HEK293 (cell line): ENCODE data around the gene RSRP1.

ENCODE experiments used
- CTCF ChIA-PET: fragments of 350-600 bp; formaldehyde crosslinking; extraction: SDS; loops from one replicate; lab custom pipeline; 2021; ENCODE audit warnings: antibody characterized with exemption; lab: Yijun Ruan, JAX
- POLR2A ChIA-PET: fragments of 300-600 bp; formaldehyde crosslinking; extraction: SDS; loops from one replicate; lab custom pipeline; 2020; ENCODE audit warnings: antibody characterized with exemption, inconsistent platforms; lab: Yijun Ruan, JAX
- H3K27ac ChIP-seq: fragments of 200-500 bp; sonication (Bioruptor generic); 2 replicates; pipeline ENCODE4 v1.5.1; 2014; ENCODE audit warnings: low read depth, low read length, control low read depth, inconsistent platforms; ENCODE audit errors: extremely low read depth
- H3K36me3 ChIP-seq, 2 experiments: fragments of 200-500 bp in 1 of 2; sonication (Bioruptor generic) in 1 of 2; 1 replicate in 1 of 2; 2 replicates in 1 of 2; pipeline ENCODE4 v1.5.1; 2014 to 2017; ENCODE audit warnings: inconsistent platforms in 2 of 2, low read length in 2 of 2; ENCODE audit not compliant: control insufficient read depth in 2 of 2, insufficient read depth in 1 of 2
- H3K4me1 ChIP-seq: fragments of 200-500 bp; sonication (Bioruptor generic); 2 replicates; pipeline ENCODE4 v1.5.1; 2014; ENCODE audit warnings: mild to moderate bottlenecking, low read length, inconsistent platforms; ENCODE audit not compliant: control insufficient read depth, insufficient read depth
- H3K4me3 ChIP-seq: 2 replicates; pipeline ENCODE4 v1.5.1; 2011; ENCODE audit warnings: low read depth, mild to moderate bottlenecking, control low read depth, low read length, moderate library complexity
- H3K9me3 ChIP-seq: fragments of 200-500 bp; sonication (Bioruptor generic); 2 replicates; pipeline ENCODE4 v1.5.1; 2014; ENCODE audit warnings: low read depth, low read length, inconsistent platforms; ENCODE audit not compliant: control insufficient read depth, insufficient read depth
- GFI1B ChIP-seq: fragments of 450-650 bp; formaldehyde crosslinking; IDR thresholded peaks from 2 replicates; pipeline ENCODE4 v1.5.1; 2016; ENCODE audit warnings: missing biosample characterization, missing genetic modification characterization
- GLIS1 ChIP-seq: fragments of 450-650 bp; formaldehyde crosslinking; IDR thresholded peaks from 2 replicates; pipeline ENCODE4 v1.5.1; 2016; ENCODE audit warnings: missing biosample characterization, missing genetic modification characterization
- HOXD13 ChIP-seq: sonication (generic); formaldehyde crosslinking; IDR thresholded peaks from 2 replicates; pipeline ENCODE4 v1.8.0; 2022; ENCODE audit warnings: missing genetic modification reagents, borderline replicate concordance
- KLF1 ChIP-seq: fragments of 450-650 bp; formaldehyde crosslinking; IDR thresholded peaks from 2 replicates; pipeline ENCODE4 v1.5.1; 2016; ENCODE audit warnings: missing biosample characterization, missing genetic modification characterization
- YY2 ChIP-seq: fragments of 450-650 bp; formaldehyde crosslinking; IDR thresholded peaks from 2 replicates; pipeline ENCODE4 v1.5.1; 2016; ENCODE audit warnings: missing biosample characterization, missing genetic modification characterization
- ZBTB21 ChIP-seq: fragments of 450-650 bp; formaldehyde crosslinking; IDR thresholded peaks from 2 replicates; pipeline ENCODE4 v1.5.1; 2017; ENCODE audit warnings: missing biosample characterization, missing genetic modification characterization
- ZFP3 ChIP-seq: fragments of 450-650 bp; formaldehyde crosslinking; IDR thresholded peaks from 2 replicates; pipeline ENCODE4 v1.5.1; 2016; ENCODE audit warnings: low read depth, missing biosample characterization, missing genetic modification characterization
- ZFP37 ChIP-seq: fragments of 450-650 bp; formaldehyde crosslinking; IDR thresholded peaks from 2 replicates; pipeline ENCODE4 v1.5.1; 2016; ENCODE audit warnings: missing biosample characterization, missing genetic modification characterization
- ZNF133 ChIP-seq: fragments of 450-650 bp; formaldehyde crosslinking; IDR thresholded peaks from 2 replicates; pipeline ENCODE4 v1.5.1; 2016; ENCODE audit warnings: missing biosample characterization, missing genetic modification characterization
- ZNF2 ChIP-seq: fragments of 450-650 bp; formaldehyde crosslinking; IDR thresholded peaks from 2 replicates; pipeline ENCODE4 v1.5.1; 2016; ENCODE audit warnings: missing biosample characterization, missing genetic modification characterization
- ZNF202 ChIP-seq: fragments of 450-650 bp; formaldehyde crosslinking; IDR thresholded peaks from 2 replicates; pipeline ENCODE4 v1.5.1; 2016; ENCODE audit warnings: missing biosample characterization, missing genetic modification characterization, borderline replicate concordance
- ZNF501 ChIP-seq: fragments of 450-650 bp; formaldehyde crosslinking; IDR thresholded peaks from 2 replicates; pipeline ENCODE4 v1.5.1; 2016; ENCODE audit warnings: missing biosample characterization, missing genetic modification characterization
- ZNF660 ChIP-seq: fragments of 450-650 bp; IDR thresholded peaks from 2 replicates; pipeline ENCODE4 v1.5.1; 2018; ENCODE audit warnings: missing biosample characterization, mild to moderate bottlenecking, missing genetic modification characterization
- ZNF664 ChIP-seq: fragments of 450-650 bp; formaldehyde crosslinking; IDR thresholded peaks from 2 replicates; pipeline ENCODE4 v1.5.1; 2016; ENCODE audit warnings: missing biosample characterization, missing genetic modification characterization
- ZNF707 ChIP-seq: fragments of 450-650 bp; formaldehyde crosslinking; IDR thresholded peaks from 2 replicates; pipeline ENCODE4 v1.5.1; 2016; ENCODE audit warnings: missing biosample characterization, missing genetic modification characterization
- ZNF777 ChIP-seq: fragments of 450-650 bp; formaldehyde crosslinking; IDR thresholded peaks from 2 replicates; pipeline ENCODE4 v1.5.1; 2017; ENCODE audit warnings: missing biosample characterization, missing genetic modification characterization, borderline replicate concordance
- ZNF843 ChIP-seq: fragments of 450-650 bp; formaldehyde crosslinking; IDR thresholded peaks from 2 replicates; pipeline ENCODE4 v1.5.1; 2016; ENCODE audit warnings: missing biosample characterization, missing genetic modification characterization
- ZSCAN16 ChIP-seq: fragments of 450-650 bp; formaldehyde crosslinking; IDR thresholded peaks from 2 replicates; pipeline ENCODE4 v1.5.1; 2016; ENCODE audit warnings: missing biosample characterization, missing genetic modification characterization
- TF ChIP-seq, protein P1 (sequence below): sonication (generic); formaldehyde crosslinking; IDR thresholded peaks from 2 replicates; pipeline ENCODE4 v1.8.1; 2022; ENCODE audit warnings: mild to moderate bottlenecking, moderate library complexity, missing genetic modification reagents
- TF ChIP-seq, protein P2 (sequence below): fragments of 450-650 bp; formaldehyde crosslinking; IDR thresholded peaks from 2 replicates; pipeline ENCODE4 v1.5.1; 2017; ENCODE audit warnings: missing biosample characterization, missing genetic modification characterization
- TF ChIP-seq, protein P3 (sequence below): fragments of 450-650 bp; formaldehyde crosslinking; optimal IDR thresholded peaks from 2 replicates; pipeline ENCODE3; 2016; ENCODE audit warnings: missing biosample characterization, mild to moderate bottlenecking, missing genetic modification characterization
- TF ChIP-seq, protein P4 (sequence below): fragments of 450-650 bp; IDR thresholded peaks from 2 replicates; pipeline ENCODE4 v1.5.1; 2018; ENCODE audit warnings: missing biosample characterization, missing genetic modification characterization
- TF ChIP-seq, protein P5 (sequence below): fragments of 450-650 bp; formaldehyde crosslinking; IDR thresholded peaks from 2 replicates; pipeline ENCODE4; 2016; ENCODE audit warnings: missing biosample characterization, missing genetic modification characterization
- TF ChIP-seq, protein P6 (sequence below): fragments of 450-650 bp; formaldehyde crosslinking; IDR thresholded peaks from 2 replicates; pipeline ENCODE4 v1.5.1; 2016; ENCODE audit warnings: missing biosample characterization, missing genetic modification characterization

Gene RSRP1, protein sequence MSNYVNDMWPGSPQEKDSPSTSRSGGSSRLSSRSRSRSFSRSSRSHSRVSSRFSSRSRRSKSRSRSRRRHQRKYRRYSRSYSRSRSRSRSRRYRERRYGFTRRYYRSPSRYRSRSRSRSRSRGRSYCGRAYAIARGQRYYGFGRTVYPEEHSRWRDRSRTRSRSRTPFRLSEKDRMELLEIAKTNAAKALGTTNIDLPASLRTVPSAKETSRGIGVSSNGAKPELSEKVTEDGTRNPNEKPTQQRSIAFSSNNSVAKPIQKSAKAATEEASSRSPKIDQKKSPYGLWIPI

DNA sequence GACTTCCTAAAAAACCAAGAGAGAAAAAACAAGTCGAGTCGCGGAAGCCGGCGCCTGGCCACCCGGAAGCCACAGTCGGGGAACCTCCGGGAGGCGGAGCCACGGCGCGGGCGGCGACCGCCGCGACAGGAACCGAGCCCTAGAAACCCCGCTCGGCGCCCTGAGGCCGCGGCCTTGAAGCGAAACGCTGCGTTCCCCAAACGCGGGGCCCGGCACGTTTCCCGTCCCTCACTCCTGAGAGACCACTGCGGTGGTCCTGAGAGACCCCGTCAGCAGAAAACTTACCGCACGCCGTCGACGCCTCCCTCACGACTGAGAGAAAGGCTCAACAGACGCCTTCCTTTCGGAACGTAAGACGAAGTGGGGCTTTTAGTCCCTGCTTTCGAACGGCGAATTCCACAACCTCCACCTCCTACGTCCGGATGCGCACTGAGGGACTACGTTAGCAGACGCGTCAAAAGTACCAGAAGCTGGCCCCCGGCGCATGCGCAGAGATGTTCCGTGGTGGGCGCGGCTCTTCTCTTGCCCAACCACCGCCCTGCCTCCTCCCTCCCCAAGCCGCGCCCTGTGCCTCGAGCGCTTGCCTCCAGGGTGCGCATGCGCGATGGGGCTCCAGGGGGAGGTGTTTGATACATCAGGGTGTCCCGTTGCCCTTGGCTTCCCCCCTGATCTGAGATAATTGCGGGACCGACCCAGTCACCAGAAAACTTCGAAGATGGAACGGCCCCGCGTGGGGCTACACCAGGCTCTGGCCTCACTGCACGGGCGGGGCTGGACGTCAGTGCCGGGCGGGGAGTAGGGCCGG, at the start of gene RSRP1:
Gene RSRP1, minus strand, starts transcription at position 431 of the 805 bp plus-strand sequence. CDS start 491 bp downstream, outside the sequence.
- no peaks in the 10 kb centered on the region for H3K9me3 ChIP-seq
- CTCF ChIA-PET = interaction anchor here (0.6 kb wide), 1 partner anchor 17 kb away, joined by 3 read pairs; no protein-coding TSS in a partner anchor
- 0 out of 2 replicates have a peak, but pooled peaks cover 2% of the 10 kb centered on the region for H3K4me1 ChIP-seq
- POLR2A ChIA-PET = interaction anchor here (0.5 to 6.2 kb wide), 30 partner anchors 8 to 598 kb away, joined by 3 to 100 read pairs (median 4); partner anchors contain the start of genes CLIC4, MACO1, MTFR1L and SELENON
- H3K27ac ChIP-seq = peak within 1 kb of the TSS; percentile 96
- H3K36me3 ChIP-seq = peaks cover 24 to 44% of the 10 kb centered on the region in 2 experiments
- peak within 1 kb of the TSS; percentile 99 for H3K4me3 ChIP-seq
- TF ChIP-seq ZNF501 (tag by site-specific recombination) = peak; percentile 99
- TF ChIP-seq GLIS1 = peak; percentile 47
- TF ChIP-seq ZFP3 = no peak
- TF ChIP-seq KLF1 (tag by site-specific recombination) = peak; percentile 99
- peak; percentile 17; the same call in 1 of the 2 replicates for TF ChIP-seq YY2 (tag by site-specific recombination)
- TF ChIP-seq, protein P1, sequence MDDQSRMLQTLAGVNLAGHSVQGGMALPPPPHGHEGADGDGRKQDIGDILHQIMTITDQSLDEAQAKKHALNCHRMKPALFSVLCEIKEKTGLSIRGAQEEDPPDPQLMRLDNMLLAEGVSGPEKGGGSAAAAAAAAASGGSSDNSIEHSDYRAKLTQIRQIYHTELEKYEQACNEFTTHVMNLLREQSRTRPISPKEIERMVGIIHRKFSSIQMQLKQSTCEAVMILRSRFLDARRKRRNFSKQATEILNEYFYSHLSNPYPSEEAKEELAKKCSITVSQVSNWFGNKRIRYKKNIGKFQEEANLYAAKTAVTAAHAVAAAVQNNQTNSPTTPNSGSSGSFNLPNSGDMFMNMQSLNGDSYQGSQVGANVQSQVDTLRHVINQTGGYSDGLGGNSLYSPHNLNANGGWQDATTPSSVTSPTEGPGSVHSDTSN (CRISPR knock-in tag) = 0 out of 2 replicates have a peak, but pooled peaks have one; percentile 16
- peak; percentile 45; the same call in 1 of the 2 replicates for TF ChIP-seq ZSCAN16
- TF ChIP-seq ZNF843 (tag by site-specific recombination) = peak; percentile 73
- no peak for TF ChIP-seq HOXD13 (CRISPR knock-in tag)
- TF ChIP-seq, protein P2, sequence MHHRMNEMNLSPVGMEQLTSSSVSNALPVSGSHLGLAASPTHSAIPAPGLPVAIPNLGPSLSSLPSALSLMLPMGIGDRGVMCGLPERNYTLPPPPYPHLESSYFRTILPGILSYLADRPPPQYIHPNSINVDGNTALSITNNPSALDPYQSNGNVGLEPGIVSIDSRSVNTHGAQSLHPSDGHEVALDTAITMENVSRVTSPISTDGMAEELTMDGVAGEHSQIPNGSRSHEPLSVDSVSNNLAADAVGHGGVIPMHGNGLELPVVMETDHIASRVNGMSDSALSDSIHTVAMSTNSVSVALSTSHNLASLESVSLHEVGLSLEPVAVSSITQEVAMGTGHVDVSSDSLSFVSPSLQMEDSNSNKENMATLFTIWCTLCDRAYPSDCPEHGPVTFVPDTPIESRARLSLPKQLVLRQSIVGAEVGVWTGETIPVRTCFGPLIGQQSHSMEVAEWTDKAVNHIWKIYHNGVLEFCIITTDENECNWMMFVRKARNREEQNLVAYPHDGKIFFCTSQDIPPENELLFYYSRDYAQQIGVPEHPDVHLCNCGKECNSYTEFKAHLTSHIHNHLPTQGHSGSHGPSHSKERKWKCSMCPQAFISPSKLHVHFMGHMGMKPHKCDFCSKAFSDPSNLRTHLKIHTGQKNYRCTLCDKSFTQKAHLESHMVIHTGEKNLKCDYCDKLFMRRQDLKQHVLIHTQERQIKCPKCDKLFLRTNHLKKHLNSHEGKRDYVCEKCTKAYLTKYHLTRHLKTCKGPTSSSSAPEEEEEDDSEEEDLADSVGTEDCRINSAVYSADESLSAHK (tag by site-specific recombination) = peak; percentile 87
- 0 out of 2 replicates have a peak, but pooled peaks have one; percentile 16 for TF ChIP-seq ZNF664 (tag by site-specific recombination)
- no peak; the same call in 1 of the 2 replicates for TF ChIP-seq ZNF707 (tag by site-specific recombination)
- TF ChIP-seq GFI1B (tag by site-specific recombination) = 0 out of 2 replicates have a peak, but pooled peaks have one; percentile 29
- TF ChIP-seq ZBTB21 (tag by site-specific recombination) = peak; percentile 72
- TF ChIP-seq ZNF133 (tag by site-specific recombination) = peak; percentile 36; the same call in 1 of the 2 replicates
- TF ChIP-seq ZNF2 (tag by site-specific recombination) = peak; percentile 96
- no peak for TF ChIP-seq ZNF202 (tag by site-specific recombination)
- TF ChIP-seq, protein P3, sequence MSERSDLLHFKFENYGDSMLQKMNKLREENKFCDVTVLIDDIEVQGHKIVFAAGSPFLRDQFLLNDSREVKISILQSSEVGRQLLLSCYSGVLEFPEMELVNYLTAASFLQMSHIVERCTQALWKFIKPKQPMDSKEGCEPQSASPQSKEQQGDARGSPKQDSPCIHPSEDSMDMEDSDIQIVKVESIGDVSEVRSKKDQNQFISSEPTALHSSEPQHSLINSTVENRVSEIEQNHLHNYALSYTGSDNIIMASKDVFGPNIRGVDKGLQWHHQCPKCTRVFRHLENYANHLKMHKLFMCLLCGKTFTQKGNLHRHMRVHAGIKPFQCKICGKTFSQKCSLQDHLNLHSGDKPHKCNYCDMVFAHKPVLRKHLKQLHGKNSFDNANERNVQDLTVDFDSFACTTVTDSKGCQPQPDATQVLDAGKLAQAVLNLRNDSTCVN (tag by site-specific recombination) = peak; percentile 46
- peak; percentile 97 for TF ChIP-seq ZFP37
- TF ChIP-seq, protein P4, sequence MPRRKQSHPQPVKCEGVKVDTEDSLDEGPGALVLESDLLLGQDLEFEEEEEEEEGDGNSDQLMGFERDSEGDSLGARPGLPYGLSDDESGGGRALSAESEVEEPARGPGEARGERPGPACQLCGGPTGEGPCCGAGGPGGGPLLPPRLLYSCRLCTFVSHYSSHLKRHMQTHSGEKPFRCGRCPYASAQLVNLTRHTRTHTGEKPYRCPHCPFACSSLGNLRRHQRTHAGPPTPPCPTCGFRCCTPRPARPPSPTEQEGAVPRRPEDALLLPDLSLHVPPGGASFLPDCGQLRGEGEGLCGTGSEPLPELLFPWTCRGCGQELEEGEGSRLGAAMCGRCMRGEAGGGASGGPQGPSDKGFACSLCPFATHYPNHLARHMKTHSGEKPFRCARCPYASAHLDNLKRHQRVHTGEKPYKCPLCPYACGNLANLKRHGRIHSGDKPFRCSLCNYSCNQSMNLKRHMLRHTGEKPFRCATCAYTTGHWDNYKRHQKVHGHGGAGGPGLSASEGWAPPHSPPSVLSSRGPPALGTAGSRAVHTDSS (tag by site-specific recombination) = peak; percentile 52
- TF ChIP-seq, protein P5, sequence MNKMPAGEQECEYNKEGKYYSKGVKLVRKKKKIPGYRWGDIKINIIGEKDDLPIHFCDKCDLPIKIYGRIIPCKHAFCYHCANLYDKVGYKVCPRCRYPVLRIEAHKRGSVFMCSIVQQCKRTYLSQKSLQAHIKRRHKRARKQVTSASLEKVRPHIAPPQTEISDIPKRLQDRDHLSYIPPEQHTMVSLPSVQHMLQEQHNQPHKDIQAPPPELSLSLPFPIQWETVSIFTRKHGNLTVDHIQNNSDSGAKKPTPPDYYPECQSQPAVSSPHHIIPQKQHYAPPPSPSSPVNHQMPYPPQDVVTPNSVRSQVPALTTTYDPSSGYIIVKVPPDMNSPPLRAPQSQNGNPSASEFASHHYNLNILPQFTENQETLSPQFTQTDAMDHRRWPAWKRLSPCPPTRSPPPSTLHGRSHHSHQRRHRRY (tag by site-specific recombination) = 0 out of 2 replicates have a peak, but pooled peaks have one; percentile 36
- TF ChIP-seq, protein P6, sequence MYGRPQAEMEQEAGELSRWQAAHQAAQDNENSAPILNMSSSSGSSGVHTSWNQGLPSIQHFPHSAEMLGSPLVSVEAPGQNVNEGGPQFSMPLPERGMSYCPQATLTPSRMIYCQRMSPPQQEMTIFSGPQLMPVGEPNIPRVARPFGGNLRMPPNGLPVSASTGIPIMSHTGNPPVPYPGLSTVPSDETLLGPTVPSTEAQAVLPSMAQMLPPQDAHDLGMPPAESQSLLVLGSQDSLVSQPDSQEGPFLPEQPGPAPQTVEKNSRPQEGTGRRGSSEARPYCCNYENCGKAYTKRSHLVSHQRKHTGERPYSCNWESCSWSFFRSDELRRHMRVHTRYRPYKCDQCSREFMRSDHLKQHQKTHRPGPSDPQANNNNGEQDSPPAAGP (tag by site-specific recombination) = peak; percentile 93
- TF ChIP-seq ZNF660 = peak; percentile 93
- TF ChIP-seq ZNF777 (tag by site-specific recombination) = no peak
